Measurements from ENCODE around the gene RNF207.

The RNF207 gene

DNA sequence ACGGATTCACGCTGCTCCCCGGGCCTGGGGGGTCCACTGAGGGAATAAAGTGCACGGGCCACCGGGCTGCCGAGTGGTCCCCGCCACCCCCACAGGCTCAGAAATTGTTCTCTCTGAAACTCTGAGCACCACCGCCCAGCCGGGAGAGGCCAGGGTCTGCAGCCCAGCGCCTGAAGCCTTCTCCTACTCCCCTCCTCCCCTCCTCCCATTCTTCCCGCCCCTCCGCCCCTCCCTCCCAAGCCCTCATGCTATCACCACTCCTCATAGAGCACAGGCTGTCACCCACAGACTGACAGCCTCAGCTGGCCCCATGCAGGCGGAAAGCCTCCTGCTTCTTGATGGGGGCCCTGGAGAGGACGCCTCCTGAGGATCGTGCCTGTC, 55.7 kb downstream of the RNF207 start:
- peak overlapping the region; percentile 46 to 64 for H3K4me3 ChIP-seq (ENCODE audit: low read length in 2 of 2)
- no peaks in the 10 kb centered on the region for H3K9me3 ChIP-seq (ENCODE audit: control insufficient read depth in 2 of 2, low read length in 2 of 2)
- H3K27me3 ChIP-seq (ENCODE audit: control insufficient read depth in 1 of 2, insufficient read depth in 2 of 2, low read length in 2 of 2) = no peaks in the 10 kb centered on the region
- H3K27ac ChIP-seq (ENCODE audit: low read length) = no peak overlapping the region
- H3K4me1 ChIP-seq (ENCODE audit: control insufficient read depth, insufficient read depth, low read length) = peaks cover 39% of the 10 kb centered on the region
- no peaks in the 10 kb centered on the region for H3K36me3 ChIP-seq (ENCODE audit: control insufficient read depth in 2 of 2, insufficient read depth in 2 of 2, low read length in 2 of 2)
- H3K9ac ChIP-seq (ENCODE audit: low read length in 2 of 2) = peak overlapping the region in 1 of 2 donors; percentile 51

DNA sequence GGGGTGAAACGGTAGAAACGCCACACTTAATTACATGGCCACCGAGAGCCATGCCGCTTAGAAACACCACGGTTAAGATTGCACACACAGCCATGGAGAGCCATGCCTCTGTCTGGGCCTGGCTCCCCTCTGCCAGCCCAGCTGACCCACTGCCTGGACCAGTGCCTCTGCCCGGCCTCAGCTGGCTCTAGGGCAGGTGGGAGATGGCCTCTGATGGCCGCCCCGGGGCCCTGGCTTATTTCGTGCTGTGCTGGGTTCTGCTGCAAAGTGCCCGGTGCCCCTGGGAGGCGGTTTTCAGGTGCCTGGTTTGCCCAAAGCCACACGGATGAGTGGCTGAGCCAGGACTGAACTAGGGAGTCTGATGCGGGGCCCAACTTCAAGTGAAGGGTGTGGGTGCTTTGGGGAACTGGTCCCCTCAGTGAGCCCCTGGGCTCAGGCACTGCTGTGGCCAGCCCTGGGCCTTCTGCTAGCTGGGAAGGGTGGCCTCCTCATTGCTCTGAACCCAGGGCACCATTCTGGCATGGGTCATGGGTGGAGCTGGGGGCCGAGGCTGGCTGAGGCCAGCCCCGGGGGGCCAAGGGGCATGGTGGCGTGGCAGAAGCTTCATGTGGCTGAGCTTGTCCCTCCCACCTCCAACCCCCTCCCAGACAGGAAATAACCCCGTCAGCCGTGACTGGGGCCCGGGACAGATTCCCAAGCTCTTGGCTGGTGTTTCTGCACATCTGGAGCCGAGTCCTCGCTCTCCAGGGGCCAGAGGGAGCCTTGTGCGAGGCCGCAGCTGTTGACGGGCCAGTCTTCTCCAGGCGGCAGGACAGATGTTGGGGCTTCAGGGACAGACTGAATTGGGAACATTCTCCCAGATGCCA, 56.9 kb downstream of the RNF207 start:
- Histone ChIP-seq H3K9ac (ENCODE audit: low read length in 2 of 2) (no peak overlapping the region), H3K9me3 (ENCODE audit: control insufficient read depth in 2 of 2, low read length in 2 of 2) (no peaks in the 10 kb centered on the region), H3K4me3 (ENCODE audit: low read length in 2 of 2) (no peak overlapping the region), H3K36me3 (ENCODE audit: control insufficient read depth in 2 of 2, insufficient read depth in 2 of 2, low read length in 2 of 2) (no peaks in the 10 kb centered on the region), H3K27me3 (ENCODE audit: control insufficient read depth in 1 of 2, insufficient read depth in 2 of 2, low read length in 2 of 2) (no peaks in the 10 kb centered on the region), H3K4me1 (ENCODE audit: control insufficient read depth, insufficient read depth, low read length) (peaks cover 39% of the 10 kb centered on the region), H3K27ac (ENCODE audit: low read length) (no peak overlapping the region)

DNA sequence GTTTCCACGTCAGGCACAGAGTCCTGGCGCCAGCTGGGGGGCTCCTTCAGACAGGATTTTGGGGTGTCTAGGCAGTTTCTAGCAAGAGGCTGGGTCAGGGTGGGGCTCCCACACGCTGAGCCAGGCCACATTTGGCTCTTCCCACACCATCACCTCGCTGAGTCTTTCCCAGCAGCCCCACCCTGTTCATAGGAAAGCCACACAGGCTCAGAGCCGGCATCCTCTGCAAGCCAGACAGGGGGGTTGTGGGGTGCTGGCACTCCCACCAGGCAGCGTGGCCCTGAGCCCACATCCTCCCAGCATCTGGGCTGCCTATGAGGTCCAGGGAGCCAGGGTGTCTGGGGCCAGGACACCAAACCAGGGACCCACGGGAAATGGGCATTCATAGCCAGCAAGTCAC, 57.8 kb downstream of the RNF207 start:
- no peaks in the 10 kb centered on the region for H3K36me3 ChIP-seq (ENCODE audit: control insufficient read depth in 2 of 2, insufficient read depth in 2 of 2, low read length in 2 of 2)
- no peak overlapping the region for H3K9ac ChIP-seq (ENCODE audit: low read length in 2 of 2)
- peaks cover 39% of the 10 kb centered on the region for H3K4me1 ChIP-seq (ENCODE audit: control insufficient read depth, insufficient read depth, low read length)
- H3K27ac ChIP-seq (ENCODE audit: low read length) = no peak overlapping the region
- no peaks in the 10 kb centered on the region for H3K9me3 ChIP-seq (ENCODE audit: control insufficient read depth in 2 of 2, low read length in 2 of 2)
- no peak overlapping the region for H3K4me3 ChIP-seq (ENCODE audit: low read length in 2 of 2)
- H3K27me3 ChIP-seq (ENCODE audit: control insufficient read depth in 1 of 2, insufficient read depth in 2 of 2, low read length in 2 of 2) = no peaks in the 10 kb centered on the region

DNA sequence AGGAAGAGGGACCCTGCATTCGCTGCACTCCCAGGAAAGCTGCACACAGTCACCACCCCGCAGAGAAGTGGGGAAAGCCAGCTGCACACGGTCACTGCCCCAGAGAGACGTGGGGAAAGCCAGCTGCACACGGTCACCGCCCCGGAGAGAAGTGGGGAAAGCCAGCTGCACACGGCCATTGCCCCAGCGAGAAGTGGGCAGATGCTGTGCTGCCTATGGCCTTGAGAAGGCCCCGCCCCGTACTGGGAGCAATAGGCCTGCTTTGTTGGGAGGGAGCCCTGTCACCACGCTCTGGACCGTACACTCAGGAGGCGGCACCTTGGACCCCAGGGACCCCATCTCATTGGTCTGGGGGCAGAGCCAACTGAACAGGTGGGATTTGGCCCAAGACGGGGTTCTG, 59.2 kb downstream of the RNF207 start:
- Histone ChIP-seq H3K9me3 (ENCODE audit: control insufficient read depth in 2 of 2, low read length in 2 of 2) (no peaks in the 10 kb centered on the region), H3K27me3 (ENCODE audit: control insufficient read depth in 1 of 2, insufficient read depth in 2 of 2, low read length in 2 of 2) (no peaks in the 10 kb centered on the region), H3K36me3 (ENCODE audit: control insufficient read depth in 2 of 2, insufficient read depth in 2 of 2, low read length in 2 of 2) (no peaks in the 10 kb centered on the region), H3K4me1 (ENCODE audit: control insufficient read depth, insufficient read depth, low read length) (peaks cover 43% of the 10 kb centered on the region), H3K4me3 (ENCODE audit: low read length in 2 of 2) (no peak overlapping the region), H3K27ac (ENCODE audit: low read length) (no peak overlapping the region), H3K9ac (ENCODE audit: low read length in 2 of 2) (no peak overlapping the region)

DNA sequence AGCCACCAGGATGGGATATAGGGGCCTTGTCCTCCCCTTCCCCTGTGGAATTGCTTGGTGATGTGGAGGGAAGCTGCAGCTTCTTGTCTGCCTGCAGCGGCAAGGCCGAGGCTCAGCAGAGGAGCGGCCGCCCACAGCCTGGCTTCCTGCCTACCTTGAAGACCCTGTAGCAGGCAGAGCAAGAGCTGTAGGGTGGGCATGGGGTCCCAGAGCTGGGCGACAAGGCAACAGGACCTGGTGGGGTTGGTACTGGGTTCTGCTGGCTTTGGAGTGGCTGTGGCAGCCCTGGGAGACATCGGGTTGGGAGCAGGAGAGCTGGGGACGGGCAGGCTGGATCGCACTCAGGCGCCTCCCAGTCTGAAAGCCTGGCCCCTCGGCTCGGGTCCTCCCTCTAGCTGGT, 60.7 kb downstream of the RNF207 start:
- no peak overlapping the region for H3K27ac ChIP-seq (ENCODE audit: low read length)
- no peaks in the 10 kb centered on the region for H3K36me3 ChIP-seq (ENCODE audit: control insufficient read depth in 2 of 2, insufficient read depth in 2 of 2, low read length in 2 of 2)
- H3K27me3 ChIP-seq (ENCODE audit: control insufficient read depth in 1 of 2, insufficient read depth in 2 of 2, low read length in 2 of 2) = no peaks in the 10 kb centered on the region
- H3K9me3 ChIP-seq (ENCODE audit: control insufficient read depth in 2 of 2, low read length in 2 of 2) = no peaks in the 10 kb centered on the region
- peaks cover 44% of the 10 kb centered on the region for H3K4me1 ChIP-seq (ENCODE audit: control insufficient read depth, insufficient read depth, low read length)
- no peak overlapping the region for H3K4me3 ChIP-seq (ENCODE audit: low read length in 2 of 2)
- H3K9ac ChIP-seq (ENCODE audit: low read length in 2 of 2) = no peak overlapping the region

DNA sequence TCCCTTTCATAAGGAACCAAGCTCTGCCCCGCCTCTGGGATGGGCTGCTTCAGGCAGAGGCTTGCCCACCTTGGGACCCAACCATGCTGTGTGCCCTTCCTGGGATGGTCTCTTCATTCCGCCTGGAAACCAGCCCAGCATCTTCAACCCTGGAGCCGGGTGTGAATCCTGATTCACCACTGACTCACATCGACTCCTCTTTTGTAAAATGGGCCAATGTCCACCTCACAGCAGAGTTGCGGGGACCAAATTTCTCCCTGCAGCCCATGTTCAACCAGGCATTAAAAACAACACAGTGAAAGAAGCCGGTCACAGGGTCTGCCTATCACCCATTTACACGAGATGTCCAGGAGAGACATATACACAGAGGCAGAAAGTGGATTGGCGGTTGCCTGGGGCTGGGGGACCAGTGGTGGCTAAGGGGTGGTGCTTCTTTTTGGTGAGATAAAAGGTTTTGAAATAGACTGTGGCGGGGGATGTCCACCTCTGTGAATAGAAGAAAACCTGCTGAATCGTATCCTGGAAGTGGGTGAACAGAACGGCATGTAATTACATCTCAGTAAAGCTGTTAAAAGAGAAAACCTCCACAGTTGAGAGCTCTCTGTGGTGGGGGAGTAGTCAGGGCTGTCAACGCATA, 61.9 kb downstream of the RNF207 start:
- Histone ChIP-seq H3K4me3 (ENCODE audit: low read length in 2 of 2) (no peak overlapping the region), H3K36me3 (ENCODE audit: control insufficient read depth in 2 of 2, insufficient read depth in 2 of 2, low read length in 2 of 2) (no peaks in the 10 kb centered on the region), H3K27me3 (ENCODE audit: control insufficient read depth in 1 of 2, insufficient read depth in 2 of 2, low read length in 2 of 2) (no peaks in the 10 kb centered on the region), H3K4me1 (ENCODE audit: control insufficient read depth, insufficient read depth, low read length) (peaks cover 44% of the 10 kb centered on the region), H3K9ac (ENCODE audit: low read length in 2 of 2) (no peak overlapping the region), H3K27ac (ENCODE audit: low read length) (no peak overlapping the region), H3K9me3 (ENCODE audit: control insufficient read depth in 2 of 2, low read length in 2 of 2) (no peaks in the 10 kb centered on the region)

DNA sequence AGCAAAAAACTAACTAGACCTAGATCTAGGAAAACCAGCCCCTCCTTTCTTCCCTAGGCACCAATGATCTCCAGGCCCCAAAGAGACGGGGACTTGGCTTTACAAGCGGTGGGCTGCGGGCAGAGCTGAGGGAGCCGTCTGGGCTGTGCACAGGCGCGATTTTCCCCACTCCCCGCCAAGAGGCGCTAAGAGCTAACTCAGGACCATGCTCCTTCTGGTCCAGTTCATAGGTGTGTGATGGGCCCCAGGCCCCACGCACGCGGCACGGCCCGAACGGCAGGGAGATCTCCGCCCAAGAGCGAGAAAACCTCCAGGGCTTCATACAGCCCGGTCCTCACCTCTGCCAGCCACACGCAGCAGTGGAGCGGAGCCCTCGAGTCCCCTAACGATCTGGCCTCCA, 62.5 kb downstream of the RNF207 start:
- no peaks in the 10 kb centered on the region for H3K9me3 ChIP-seq (ENCODE audit: control insufficient read depth in 2 of 2, low read length in 2 of 2)
- H3K27me3 ChIP-seq (ENCODE audit: control insufficient read depth in 1 of 2, insufficient read depth in 2 of 2, low read length in 2 of 2) = no peaks in the 10 kb centered on the region
- H3K36me3 ChIP-seq (ENCODE audit: control insufficient read depth in 2 of 2, insufficient read depth in 2 of 2, low read length in 2 of 2) = no peaks in the 10 kb centered on the region
- H3K27ac ChIP-seq (ENCODE audit: low read length) = no peak overlapping the region
- H3K4me3 ChIP-seq (ENCODE audit: low read length in 2 of 2) = no peak overlapping the region
- no peak overlapping the region for H3K9ac ChIP-seq (ENCODE audit: low read length in 2 of 2)
- peaks cover 45% of the 10 kb centered on the region for H3K4me1 ChIP-seq (ENCODE audit: control insufficient read depth, insufficient read depth, low read length)

DNA sequence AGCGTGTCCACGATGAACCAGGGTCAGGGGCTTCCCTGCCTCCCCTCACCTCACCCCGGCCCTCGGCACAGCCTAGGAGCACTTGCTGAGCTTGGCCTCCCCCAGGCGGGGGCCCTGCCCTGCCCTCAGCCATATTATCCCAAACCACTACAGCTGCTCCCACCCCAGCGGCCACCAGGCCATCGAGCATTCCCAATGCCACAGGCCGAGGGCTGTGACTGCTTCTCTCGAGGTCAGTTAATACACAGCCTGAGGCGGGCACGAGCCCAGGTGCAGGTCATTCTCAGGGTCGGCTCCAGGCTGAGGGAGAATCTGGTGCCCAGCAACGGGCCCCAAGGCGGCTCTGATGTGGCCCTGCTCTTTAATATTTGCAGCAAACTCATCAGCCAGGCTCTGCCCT, 63.4 kb downstream of the RNF207 start:
- Histone ChIP-seq H3K9me3 (ENCODE audit: control insufficient read depth in 2 of 2, low read length in 2 of 2) (no peaks in the 10 kb centered on the region), H3K27ac (ENCODE audit: low read length) (no peak overlapping the region), H3K4me1 (ENCODE audit: control insufficient read depth, insufficient read depth, low read length) (peaks cover 40% of the 10 kb centered on the region), H3K27me3 (ENCODE audit: control insufficient read depth in 1 of 2, insufficient read depth in 2 of 2, low read length in 2 of 2) (no peaks in the 10 kb centered on the region), H3K9ac (ENCODE audit: low read length in 2 of 2) (peak overlapping the region in 1 of 2 donors; percentile 62), H3K36me3 (ENCODE audit: control insufficient read depth in 2 of 2, insufficient read depth in 2 of 2, low read length in 2 of 2) (no peaks in the 10 kb centered on the region), H3K4me3 (ENCODE audit: low read length in 2 of 2) (no peak overlapping the region)

DNA sequence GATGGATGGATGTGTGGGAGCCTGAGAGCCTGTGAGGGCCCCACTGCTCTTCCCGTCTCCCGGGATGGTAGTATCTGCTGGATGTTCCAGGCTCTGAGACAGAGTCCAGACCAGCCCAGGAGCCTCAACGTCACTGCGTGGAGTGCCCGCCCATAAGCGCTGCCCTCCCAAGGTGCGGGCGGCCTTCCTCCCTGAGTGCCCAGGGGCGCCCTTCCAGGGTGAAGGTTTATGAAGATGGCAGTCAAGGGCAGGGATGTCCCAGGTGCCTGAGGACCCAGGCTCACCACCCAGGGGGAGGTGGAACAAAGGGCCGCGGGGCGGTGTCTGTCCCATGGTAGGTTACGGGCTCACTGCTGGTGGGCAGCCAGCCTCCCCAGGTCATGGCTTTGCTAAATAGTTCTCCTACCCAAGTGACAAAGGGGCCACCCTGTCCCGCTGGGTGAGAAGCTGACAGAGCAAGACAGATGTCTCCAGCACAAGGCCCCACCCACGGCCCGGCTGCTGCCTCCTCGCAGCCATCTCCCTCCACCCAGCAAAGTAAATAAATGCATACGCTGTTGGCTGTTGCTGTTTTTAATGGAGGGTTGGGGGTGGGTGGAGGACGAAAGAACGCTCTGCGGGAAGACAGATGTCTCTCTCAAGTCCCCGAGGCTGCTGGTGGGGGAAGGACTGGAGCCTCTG, 63.9 kb downstream of the RNF207 start:
- H3K4me1 ChIP-seq (ENCODE audit: control insufficient read depth, insufficient read depth, low read length) = peaks cover 39% of the 10 kb centered on the region
- no peaks in the 10 kb centered on the region for H3K36me3 ChIP-seq (ENCODE audit: control insufficient read depth in 2 of 2, insufficient read depth in 2 of 2, low read length in 2 of 2)
- H3K27me3 ChIP-seq (ENCODE audit: control insufficient read depth in 1 of 2, insufficient read depth in 2 of 2, low read length in 2 of 2) = no peaks in the 10 kb centered on the region
- peak overlapping the region in 1 of 2 donors; percentile 28 for H3K4me3 ChIP-seq (ENCODE audit: low read length in 2 of 2)
- H3K27ac ChIP-seq (ENCODE audit: low read length) = peak overlapping the region; percentile 46
- peak overlapping the region in 1 of 2 donors; percentile 62 for H3K9ac ChIP-seq (ENCODE audit: low read length in 2 of 2)
- H3K9me3 ChIP-seq (ENCODE audit: control insufficient read depth in 2 of 2, low read length in 2 of 2) = no peaks in the 10 kb centered on the region

DNA sequence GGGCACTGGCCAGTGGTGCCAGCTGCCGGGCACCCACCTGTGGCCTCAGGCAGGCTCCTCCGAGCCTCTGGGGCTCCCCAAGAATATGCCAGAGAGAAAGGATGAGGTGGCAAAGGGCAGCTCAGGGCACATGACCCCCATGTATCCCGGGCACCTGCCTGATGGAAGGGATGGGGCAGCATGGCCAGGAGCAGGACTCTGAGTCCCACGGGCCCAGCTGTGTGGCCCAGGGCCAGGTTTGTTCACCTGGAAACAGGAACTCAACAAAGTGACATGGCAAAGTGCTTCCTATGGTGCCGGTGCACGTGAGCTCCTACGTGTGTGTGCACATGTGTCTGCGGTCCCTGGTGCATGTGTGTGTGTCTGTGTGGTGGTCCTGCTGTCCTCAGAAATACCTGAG, 64.5 kb downstream of the RNF207 start:
- H3K4me3 ChIP-seq (ENCODE audit: low read length in 2 of 2) = no peak overlapping the region
- peak overlapping the region in 1 of 2 donors; percentile 62 for H3K9ac ChIP-seq (ENCODE audit: low read length in 2 of 2)
- H3K36me3 ChIP-seq (ENCODE audit: control insufficient read depth in 2 of 2, insufficient read depth in 2 of 2, low read length in 2 of 2) = no peaks in the 10 kb centered on the region
- H3K27ac ChIP-seq (ENCODE audit: low read length) = peak overlapping the region; percentile 46
- H3K9me3 ChIP-seq (ENCODE audit: control insufficient read depth in 2 of 2, low read length in 2 of 2) = no peaks in the 10 kb centered on the region
- no peaks in the 10 kb centered on the region for H3K27me3 ChIP-seq (ENCODE audit: control insufficient read depth in 1 of 2, insufficient read depth in 2 of 2, low read length in 2 of 2)
- peaks cover 39% of the 10 kb centered on the region for H3K4me1 ChIP-seq (ENCODE audit: control insufficient read depth, insufficient read depth, low read length)

Data from stomach smooth muscle (tissue), 2 donors.